ENCODE data around the gene MSRB2.

Gene MSRB2

DNA sequence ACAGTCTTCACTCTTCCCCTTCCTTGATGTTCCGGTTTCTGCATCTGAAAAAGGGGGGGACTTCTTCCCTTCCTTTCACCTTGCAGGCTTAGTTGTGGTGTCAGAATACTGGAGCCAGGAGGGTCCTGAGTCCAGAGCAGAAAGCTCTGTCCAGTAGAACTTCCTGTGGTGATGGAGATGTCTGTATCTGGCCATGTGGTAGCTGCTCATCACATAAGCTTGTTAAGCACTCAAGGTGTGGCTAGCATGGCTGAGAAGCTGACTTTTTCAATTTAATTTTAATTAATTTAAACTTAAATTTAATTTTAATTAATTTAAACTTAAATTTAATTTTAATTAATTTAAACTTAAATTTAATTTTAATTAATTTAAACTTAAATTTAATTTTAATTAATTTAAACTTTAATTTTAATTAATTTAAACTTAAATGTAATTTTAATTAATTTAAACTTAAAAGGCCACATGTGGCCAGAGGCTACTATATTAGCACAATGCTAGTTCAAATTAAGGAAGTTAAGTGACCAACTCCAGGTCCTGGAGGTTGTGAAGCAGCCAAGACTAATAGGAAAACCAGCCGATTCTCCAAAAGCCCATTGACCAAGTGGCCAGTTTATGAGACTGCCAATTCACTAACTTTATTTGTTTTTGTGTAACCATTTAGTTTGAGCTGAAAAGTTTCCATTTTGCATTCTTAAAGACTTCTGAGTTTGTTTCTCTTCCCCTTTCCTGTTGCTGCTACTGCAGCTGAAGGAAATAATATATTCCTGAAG is 16.3 kb downstream of the MSRB2 start:
- no peak for DNase-seq (ENCODE audit: extremely low read depth in 1 of 2, low read depth in 1 of 2)

DNA sequence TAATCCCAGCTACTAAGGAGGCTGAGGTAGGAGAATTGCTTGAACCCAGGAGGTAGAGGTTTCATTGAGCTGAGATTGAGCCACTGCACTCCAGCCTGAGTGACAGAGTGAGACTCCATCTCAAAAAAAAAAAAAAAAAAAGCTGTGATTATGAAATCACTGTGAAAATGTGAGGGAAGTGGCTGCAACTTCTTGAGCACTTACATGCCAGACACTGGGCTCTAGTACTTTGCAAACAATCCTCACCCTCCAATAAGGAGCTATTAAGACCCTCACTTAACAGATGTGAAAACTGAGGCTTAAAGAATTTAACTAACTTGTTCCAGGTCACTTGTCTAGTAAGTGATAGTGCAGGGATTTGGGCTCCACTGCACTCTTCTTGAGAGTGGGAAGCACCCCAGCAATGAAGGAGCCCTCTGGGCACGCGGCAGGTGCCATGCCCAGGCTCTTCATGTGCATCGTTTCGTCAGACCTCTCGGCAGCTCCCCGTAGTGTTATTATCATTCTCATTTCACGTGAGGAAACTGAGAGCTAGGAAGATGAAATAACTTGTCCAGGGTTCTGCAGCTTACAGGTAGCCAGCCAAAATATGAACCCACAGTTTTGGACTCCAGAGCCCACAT is 19.0 kb downstream of the MSRB2 start:
- no peak for DNase-seq (ENCODE audit: extremely low read depth in 1 of 2, low read depth in 1 of 2)

DNA sequence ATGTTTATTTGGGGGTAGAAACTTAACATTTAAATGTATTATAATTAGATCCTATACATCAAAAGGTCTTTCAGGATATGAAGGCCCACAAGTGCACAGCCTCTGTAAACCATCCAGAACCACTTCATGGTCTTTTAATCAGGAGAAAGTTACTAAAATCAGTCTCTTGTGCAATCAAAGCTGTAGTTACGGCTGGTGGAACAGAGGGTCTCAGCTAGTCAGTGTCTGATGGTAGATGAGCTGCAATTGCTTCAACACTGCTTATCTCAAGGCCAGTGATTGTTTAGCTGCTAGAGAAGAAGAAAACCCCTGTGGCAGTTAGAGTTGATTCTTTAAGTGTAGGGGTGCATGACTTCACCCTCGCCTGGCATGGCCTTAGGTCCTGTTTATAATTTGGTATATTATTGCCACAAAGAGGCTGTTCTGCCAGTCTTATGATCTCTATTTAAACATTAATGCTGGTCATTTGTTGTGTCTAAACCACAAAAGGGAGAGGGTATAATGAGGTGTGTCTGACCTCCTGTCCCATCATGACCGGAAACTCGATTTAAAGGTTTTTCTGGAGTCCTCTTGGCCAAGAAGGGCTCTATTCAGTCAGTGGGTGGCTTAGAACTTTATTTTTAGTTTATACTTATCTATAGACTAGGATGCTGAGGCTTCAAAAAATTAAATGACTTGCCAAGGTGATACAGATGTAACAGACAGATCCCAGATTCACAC is 21.3 kb downstream of the MSRB2 start:
- DNase-seq (ENCODE audit: extremely low read depth in 1 of 2, low read depth in 1 of 2): no peak

DNA sequence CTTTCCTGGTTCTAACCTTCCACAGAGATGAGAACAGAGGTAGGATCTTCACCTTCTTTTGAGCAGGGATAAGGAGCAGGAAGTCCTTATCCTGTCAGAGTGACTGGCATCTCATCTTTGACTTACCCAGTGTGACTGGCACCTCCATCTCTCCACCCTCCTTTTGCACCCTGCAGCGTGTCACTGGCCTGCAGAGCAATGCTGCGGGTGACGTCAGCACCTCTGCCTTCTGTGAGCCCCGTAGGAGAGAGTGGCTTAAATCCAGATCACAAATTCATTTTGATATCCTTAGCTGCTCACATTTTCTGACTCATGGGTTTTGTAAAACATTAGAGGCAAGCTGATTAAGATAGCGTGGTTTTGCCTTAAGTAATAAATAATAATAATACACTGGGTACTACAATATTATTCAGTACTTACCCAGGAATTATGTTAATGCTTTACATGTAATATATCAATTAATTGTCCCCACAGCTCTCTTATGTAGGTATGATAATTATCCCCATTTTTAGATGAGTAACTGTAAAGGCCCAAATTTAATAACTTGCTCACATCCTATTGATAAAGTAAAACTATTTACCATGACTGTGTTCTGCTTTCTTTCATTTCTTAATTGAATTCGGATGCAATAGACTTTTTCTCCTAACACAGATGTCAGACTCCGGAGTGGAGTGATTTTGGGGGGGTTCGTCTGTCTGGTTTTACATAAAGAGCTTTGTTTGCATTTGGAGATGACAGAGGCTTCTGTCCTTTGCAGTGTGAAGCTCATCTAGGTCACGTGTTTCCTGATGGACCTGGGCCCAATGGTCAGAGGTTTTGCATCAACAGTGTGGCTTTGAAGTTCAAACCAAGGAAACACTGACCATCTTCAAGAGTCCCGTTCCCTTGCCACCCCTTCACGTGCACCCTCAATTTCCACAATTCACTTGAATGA is 24.9 kb downstream of the MSRB2 start:
- DNase-seq (ENCODE audit: extremely low read depth in 1 of 2, low read depth in 1 of 2): no peak

DNA sequence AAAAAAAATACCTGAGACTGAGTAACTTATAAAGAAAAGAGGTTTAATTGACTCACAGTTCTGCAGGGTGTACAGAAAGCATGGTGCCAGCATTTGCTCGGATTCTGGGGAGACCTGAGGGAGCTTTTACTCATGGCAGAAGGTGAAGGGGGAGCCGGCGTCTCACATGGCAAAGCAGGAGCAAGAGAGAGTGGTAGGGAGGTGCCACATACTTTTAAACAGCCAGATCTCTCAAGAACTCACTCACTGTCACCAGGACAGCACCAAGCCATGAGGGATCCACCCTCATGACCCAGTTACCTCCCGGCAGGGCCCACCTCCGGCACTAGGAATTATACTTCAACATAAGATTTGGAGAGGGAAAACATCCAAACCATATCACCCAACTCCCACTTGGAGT is 25.8 kb downstream of the MSRB2 start:
- no peak for DNase-seq (ENCODE audit: extremely low read depth in 1 of 2, low read depth in 1 of 2)

DNA sequence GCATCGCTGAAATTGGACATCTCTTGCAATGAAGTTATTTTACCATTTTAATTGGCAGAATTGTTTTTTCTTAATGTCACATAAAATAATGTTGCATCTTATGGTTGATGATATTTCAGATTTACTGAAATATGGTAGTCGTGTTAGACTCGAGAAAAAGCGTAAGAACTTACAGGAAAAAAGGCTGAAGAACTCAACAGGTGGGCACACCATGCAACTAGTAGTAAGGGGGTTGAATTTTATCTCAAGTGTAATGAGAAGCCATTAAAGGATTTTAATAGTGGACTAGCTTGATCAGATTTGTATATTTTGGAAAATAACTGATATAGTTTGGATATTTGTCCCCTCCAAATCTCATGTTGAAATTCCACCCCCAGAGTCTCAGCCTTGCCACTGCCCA is 41.1 kb downstream of the MSRB2 start:
- DNase-seq (ENCODE audit: extremely low read depth in 1 of 2, low read depth in 1 of 2): no peak

DNA sequence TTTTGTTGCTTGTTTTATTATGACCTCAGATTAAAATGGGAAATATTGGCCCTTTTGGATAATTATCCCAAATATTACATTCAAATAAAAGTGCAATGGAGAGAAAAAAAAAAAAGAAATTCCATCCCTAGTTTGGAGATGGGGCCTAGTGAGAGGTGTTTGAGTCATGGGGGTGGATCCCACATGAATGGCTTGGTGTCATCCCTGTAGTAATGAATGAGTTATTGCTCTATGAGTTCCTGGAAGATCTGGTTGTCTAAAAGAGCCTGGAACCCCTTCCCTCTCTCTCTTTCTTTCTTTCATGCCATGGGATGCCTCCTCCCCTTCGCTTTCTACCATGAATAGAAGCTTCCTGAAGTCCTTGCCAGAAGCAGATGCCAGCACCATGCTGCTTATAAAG is 44.3 kb downstream of the MSRB2 start:
- DNase-seq (ENCODE audit: extremely low read depth in 1 of 2, low read depth in 1 of 2): no peak

DNA sequence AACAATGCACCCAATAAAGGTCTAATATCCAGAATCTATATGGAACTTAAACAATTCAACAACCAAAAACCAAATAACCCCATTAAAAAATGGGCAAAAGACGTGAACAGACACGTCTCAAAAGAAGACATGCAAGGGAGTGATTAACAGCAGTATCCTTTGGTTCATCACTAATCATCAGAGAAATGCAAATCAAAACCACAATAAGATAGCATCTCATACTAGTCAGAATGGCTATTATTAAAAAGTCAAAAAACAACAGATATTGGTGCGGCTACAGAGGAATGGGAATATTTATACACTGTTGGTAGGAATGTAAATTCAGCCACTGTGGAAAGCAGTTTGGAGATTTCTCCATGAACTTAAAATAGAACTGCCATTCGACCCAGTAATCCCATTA is 46.6 kb downstream of the MSRB2 start:
- DNase-seq (ENCODE audit: extremely low read depth in 1 of 2, low read depth in 1 of 2): no peak

DNA sequence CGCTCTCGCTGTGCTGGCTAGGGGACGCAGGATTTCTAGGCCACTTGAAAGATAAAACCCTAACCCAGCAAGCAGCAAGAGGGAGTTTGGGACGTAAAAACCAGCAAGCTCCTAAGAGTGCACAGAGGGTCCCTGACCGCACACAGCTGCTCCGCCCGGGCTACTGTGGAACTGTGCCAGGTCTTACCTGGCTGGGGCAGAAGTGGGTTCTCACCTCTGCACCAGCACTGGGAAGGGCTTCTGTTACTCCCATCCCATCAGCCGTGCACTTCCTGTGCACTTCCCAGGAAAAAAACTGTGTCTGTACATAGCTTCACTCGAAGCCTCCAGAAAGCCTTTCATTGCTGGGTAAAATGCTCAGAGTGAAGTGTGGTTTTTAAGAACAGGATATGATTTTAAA is 50.9 kb downstream of the MSRB2 start:
- DNase-seq (ENCODE audit: extremely low read depth in 1 of 2, low read depth in 1 of 2): no peak

DNA sequence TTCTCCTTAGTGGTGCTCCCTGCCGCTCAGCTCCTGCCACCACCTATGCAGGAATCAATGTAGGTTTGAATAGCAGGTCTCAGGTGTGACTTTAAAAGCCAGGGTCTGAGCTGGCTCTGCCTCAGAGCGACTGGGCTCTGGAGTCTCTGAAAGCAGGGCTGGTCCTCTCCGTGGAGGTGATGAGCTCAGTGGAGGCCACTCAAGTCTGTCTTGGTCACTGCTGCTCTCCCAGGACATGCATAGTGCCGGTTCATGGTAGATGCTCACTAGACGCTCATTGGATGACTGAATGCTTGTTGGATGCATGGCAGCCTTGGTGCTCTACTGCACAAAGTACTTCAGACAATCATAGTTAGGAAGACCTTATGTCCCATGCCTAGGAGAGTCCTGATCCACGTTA is 51.7 kb downstream of the MSRB2 start:
- no peak for DNase-seq (ENCODE audit: extremely low read depth in 1 of 2, low read depth in 1 of 2)

DNA sequence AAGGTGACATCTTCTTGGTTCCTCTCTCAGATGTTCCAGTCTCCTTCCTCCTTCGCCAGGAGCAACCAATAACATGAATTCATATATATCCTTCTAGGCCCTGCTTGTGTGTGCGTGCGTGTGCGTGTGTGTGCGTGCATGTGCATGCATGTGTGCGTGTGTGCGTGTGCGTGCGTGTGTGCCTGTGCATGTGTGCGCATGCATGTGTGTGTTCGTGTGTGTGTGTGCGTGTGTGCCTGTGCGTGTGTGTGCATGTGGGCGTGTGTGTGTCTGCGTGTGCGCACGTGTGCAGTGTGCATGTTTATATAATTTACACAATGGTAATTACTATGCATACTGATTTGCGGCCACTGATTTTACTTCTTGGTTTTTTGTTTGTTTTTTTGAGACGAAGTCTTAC is 52.8 kb downstream of the MSRB2 start:
- no peak for DNase-seq (ENCODE audit: extremely low read depth in 1 of 2, low read depth in 1 of 2)

DNA sequence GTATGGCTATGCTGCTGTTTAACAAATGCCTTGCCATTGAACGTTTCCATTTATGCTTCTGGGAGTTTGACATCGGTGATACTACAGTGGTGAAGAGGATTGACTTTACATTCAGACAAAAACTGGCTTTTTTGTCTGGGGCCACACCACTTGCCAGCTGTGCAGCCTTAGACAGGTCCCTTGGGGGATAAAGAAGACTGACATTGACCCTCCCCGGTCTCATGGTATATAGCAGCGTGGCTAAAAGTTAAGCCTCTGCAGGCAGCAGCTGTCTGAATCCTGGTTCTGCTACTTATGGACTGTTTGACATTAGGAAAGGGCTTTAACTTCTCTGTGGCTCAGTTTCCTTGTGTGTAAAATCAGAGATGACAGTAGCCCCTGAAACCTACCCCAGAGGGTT is 54.7 kb downstream of the MSRB2 start:
- DNase-seq (ENCODE audit: extremely low read depth in 1 of 2, low read depth in 1 of 2): no peak

DNA sequence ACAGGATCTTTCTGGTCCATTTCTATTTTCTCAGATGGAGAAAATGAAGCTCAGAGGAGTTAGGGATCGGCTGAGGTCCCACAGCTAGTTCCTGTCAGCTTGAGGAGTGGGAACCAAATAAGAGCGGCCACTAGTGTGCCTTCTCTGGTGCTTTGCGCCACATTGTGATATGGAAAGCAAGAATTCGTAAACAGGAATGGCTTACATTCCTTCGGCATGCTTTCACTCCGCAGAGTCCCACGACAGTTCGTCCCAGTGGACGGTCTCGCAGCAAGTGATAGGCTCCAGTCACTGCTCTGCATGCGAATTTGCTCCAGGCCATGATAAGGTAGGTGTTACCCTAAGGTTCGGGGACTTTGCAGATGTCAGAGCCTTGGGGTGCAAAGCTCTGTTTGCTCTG is 55.2 kb downstream of the MSRB2 start:
- no peak for DNase-seq (ENCODE audit: extremely low read depth in 1 of 2, low read depth in 1 of 2)

DNA sequence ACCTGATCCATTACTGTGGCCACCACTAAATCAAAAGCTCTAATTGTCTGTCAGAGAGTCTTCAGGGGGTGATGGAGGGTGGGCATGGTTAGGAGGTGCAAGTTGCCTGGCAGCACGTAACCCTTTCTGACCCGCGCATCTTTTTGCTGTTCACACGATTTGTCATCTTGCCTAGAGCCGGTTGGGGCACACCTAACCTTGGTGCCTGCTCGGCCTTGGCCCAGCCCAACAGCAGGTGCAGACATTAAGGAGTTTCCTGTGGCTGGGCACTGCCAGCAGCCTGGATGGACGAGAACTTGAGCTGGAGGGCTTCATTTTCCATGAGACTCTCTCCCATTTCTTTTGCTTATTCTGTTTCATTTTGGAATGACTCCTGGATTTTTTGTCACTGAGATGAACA is 55.7 kb downstream of the MSRB2 start:
- DNase-seq (ENCODE audit: extremely low read depth in 1 of 2, low read depth in 1 of 2): no peak

DNA sequence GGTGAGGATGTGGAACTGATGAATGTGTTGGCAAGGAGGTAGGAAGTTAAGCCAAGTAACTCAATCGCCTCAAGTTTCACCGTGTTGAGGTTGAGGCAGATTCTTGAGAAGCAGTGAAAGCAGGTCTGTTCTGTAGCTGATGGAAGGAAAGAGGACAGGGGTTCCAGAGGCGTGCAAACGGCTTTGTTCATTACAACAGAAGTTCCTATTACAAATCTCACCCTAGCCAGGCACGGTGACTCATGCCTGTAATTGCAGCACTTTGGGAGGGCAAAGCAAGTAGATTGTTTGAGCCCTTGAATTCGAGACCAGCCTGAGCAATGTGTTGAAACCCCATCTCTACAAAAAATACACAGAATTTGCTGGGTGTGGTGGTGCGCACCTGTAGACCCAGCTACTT is 59.8 kb downstream of the MSRB2 start:
- DNase-seq (ENCODE audit: extremely low read depth in 1 of 2, low read depth in 1 of 2): no peak

DNA sequence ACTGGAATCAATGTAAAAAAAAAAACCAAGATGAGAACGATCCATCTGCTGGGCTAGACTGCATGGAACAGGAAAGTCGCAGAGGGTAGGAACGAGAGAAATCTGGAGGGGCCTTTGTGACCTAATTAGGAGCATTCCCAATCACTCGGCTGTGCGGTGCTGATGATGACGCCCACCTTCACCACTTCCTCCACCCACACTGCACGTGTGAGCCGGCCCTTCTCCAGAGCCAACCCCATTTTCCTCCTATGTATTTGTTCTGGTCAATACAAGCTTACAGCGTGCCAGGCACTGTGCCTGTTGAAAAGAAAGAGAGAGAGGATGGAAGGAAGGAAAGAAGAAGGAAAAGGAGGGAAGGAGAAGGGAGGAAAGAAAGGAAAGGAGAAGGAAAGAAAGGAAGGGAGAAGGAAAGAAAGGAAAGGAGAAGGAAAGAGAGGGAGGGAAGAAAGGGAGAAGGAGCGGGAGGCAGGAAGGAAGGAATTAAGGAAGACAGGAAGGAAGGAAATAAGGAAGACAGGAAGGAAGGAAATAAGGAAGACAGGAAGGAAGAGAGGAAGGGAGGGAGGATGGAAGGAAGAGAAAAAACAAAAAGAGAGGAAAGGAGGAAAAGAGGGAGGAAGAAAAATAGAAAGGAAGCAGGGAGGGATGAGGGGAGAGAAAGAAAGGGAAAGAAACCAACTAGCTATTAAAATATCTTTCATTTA is 61.2 kb downstream of the MSRB2 start:
- no peak for DNase-seq (ENCODE audit: extremely low read depth in 1 of 2, low read depth in 1 of 2)

DNA sequence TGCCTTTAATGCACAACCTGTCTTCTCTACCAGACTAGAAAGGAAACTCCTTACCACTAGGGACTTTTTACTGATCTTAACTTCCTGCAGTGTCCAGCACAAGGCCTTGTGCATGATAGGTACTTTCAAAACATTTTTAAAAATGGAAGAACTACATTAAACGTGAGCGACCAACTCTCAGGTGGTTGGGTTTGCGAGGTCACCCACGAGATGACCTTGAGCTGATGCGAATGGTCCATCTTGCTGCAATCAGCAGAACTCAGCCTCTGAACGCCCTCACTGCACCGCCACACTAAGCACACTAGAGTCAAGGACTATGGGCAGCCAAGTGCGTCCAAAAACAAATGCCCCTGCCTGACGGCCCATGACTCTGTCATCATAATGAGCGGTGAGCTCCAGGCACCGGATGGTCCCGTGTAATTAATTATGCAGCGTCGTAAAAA is 61.9 kb downstream of the MSRB2 start:
- DNase-seq (ENCODE audit: extremely low read depth in 1 of 2, low read depth in 1 of 2): no peak

DNA sequence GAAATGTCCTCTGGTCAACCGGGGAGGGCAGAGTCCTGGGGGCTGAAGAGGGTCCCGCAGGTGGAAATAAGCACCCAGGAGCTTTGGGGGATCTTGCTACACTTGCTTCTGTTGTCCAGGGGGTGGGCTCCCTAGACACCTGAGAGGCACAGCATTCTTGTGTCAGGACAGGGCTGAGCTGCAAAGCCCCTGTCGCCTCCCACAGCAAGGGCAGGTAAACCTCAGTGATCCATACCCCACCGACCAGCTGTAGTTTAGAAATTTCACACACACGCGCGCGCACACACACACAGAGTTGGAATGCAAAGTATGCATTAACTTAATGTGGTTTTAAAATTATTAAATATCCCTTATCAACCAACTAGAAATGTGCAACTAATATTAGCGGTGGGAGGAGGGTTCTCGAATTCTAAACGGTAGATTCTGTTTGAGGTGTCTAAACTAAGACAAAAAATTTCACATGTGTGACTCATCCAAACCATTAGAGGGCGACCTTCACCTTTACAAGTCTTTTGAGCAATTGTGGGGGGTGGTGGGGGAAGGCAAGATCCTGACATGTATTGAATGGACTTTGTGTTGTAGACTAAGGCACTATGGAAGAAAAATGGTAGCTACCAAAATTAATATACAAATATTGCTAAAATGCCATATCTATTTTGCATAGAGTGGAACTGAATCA is 62.5 kb downstream of the MSRB2 start:
- DNase-seq (ENCODE audit: extremely low read depth in 1 of 2, low read depth in 1 of 2): no peak

DNA sequence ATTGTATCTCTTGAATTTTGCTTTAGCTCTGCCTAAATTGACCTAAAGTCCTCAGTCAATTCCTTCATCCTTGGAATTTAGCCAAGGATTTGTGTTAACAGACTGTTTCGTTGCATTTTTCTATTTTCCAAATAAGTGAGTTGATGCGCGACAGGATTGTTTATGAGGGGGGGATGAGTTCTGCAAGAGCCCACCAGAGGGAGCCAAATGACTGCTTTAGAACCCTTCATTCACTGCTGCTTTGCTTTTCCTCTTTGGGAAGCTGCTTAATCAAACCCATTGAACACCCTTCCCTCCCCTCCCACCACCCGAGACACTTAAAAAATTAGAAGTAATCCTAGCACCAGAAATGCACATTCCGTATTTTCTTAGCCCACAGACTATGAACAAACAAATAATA is 63.0 kb downstream of the MSRB2 start:
- DNase-seq (ENCODE audit: extremely low read depth in 1 of 2, low read depth in 1 of 2): no peak
